Bronchial epithelial cell (primary cell): ENCODE data around the gene YTHDC1. TPM values are rescaled to one million over a fixed set of nuclear protein-coding genes. Genes with fewer than 3 reads are reported as not detected.

Experiments used
- DNase-seq: peaks from one replicate; pipeline ENCODE4 v3.0.0-alpha.2; 2010; ENCODE audit warnings: low read depth
- FAIRE-seq: peaks from 2 replicates; lab custom pipeline; 2011; peaks lifted over from hg19 to GRCh38; lab: Jason Lieb, UNC
- H3K27me3 ChIP-seq: 2 replicates; pipeline ENCODE4 v1.5.1; 2011; ENCODE audit warnings: low read length; ENCODE audit not compliant: control insufficient read depth, insufficient read depth
- H3K36me3 ChIP-seq: 2 replicates; pipeline ENCODE4 v1.5.1; 2011; ENCODE audit warnings: low read length; ENCODE audit not compliant: control insufficient read depth, insufficient read depth
- H3K4me3 ChIP-seq: 2 replicates; pipeline ENCODE4 v1.5.1; 2011; ENCODE audit warnings: mild to moderate bottlenecking, low read depth, low read length, control low read depth
- CTCF ChIP-seq: IDR thresholded peaks from 2 replicates; pipeline ENCODE4 v1.5.1; 2011; ENCODE audit warnings: mild to moderate bottlenecking, moderate library complexity, low read length, control low read depth, inconsistent platforms; ENCODE audit not compliant: insufficient read depth, severe bottlenecking
- total RNA-seq: library from RNA; depleted of rRNA; stranded (reverse); fragments of >200 nt; gene quantifications from 2 replicates; pipeline ENCODE4 v1.2.1, GENCODE V29; 2014

YTHDC1 gene
- total RNA-seq, 1 donor from 2014 or later, result 44.5 TPM

GRCh38 chr4:68373513-68373912, 23.6 kb upstream of the YTHDC1 start:
- Histone ChIP-seq H3K4me3 (no peak overlapping the region), H3K36me3 (no peaks in the 10 kb centered on the region), H3K27me3 (no peaks in the 10 kb centered on the region)
- peak; percentile 48 for DNase-seq
- no peak for TF ChIP-seq CTCF
- no peak for FAIRE-seq

GRCh38 chr4:68372588-68372987, 22.7 kb upstream of the YTHDC1 start:
- no peaks in the 10 kb centered on the region for H3K27me3 ChIP-seq
- TF ChIP-seq CTCF, result no peak
- H3K4me3 ChIP-seq, result no peak overlapping the region
- H3K36me3 ChIP-seq, result no peaks in the 10 kb centered on the region
- no peak for FAIRE-seq
- DNase-seq, result peak; percentile 78

GRCh38 chr4:68369142-68369805, 19.4 kb upstream of the YTHDC1 start:
- no peak overlapping the region for H3K4me3 ChIP-seq
- peak; percentile 95 for DNase-seq

GRCh38 chr4:68368691-68369131, 18.8 kb upstream of the YTHDC1 start:
- TF ChIP-seq CTCF, result no peak
- peak; percentile 97 for DNase-seq
- no peak for FAIRE-seq
- Histone ChIP-seq H3K4me3 (no peak overlapping the region), H3K27me3 (no peaks in the 10 kb centered on the region), H3K36me3 (no peaks in the 10 kb centered on the region)

More at GRCh38 chr4:68369142-68369805, 19.4 kb upstream of the YTHDC1 start:
- Histone ChIP-seq H3K27me3 (no peaks in the 10 kb centered on the region), H3K36me3 (no peaks in the 10 kb centered on the region)
- FAIRE-seq, result peak; percentile 76
- no peak for TF ChIP-seq CTCF

GRCh38 chr4:68367835-68368234, 17.9 kb upstream of the YTHDC1 start:
- FAIRE-seq, result no peak
- H3K4me3 ChIP-seq, result no peak overlapping the region
- DNase-seq, result no peak
- H3K36me3 ChIP-seq, result no peaks in the 10 kb centered on the region
- no peaks in the 10 kb centered on the region for H3K27me3 ChIP-seq
- no peak for TF ChIP-seq CTCF

- no peaks in the 10 kb centered on the region for H3K36me3 ChIP-seq
- no peaks in the 10 kb centered on the region for H3K27me3 ChIP-seq
- FAIRE-seq (no peak), DNase-seq (no peak)
- TF ChIP-seq CTCF, result no peak
- H3K4me3 ChIP-seq, result no peak overlapping the region
Measured at GRCh38 chr4:68366600-68366999, 16.7 kb upstream of the YTHDC1 start.
